ENCODE results near the gene ZNF521. TPM values are rescaled to one million over a fixed set of nuclear protein-coding genes. Genes with fewer than 3 reads are reported as not detected.

Gene ZNF521
- total and polyA plus RNA-seq, 10 of the 15 experiments (the other 5 are each of a cell fraction or from before 2014, with no cell fraction given), result 0.02 to 0.05 (median 0.04) TPM; not detected in 6

- no TSS peak for BruUV-seq (replicated peaks)
- no peak for TF ChIP-seq CREM (IDR thresholded peaks at IDR 0.05; ENCODE audit: low read depth)
- TF ChIP-seq, protein P1, sequence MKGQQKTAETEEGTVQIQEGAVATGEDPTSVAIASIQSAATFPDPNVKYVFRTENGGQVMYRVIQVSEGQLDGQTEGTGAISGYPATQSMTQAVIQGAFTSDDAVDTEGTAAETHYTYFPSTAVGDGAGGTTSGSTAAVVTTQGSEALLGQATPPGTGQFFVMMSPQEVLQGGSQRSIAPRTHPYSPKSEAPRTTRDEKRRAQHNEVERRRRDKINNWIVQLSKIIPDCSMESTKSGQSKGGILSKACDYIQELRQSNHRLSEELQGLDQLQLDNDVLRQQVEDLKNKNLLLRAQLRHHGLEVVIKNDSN (IDR thresholded peaks at IDR 0.05; ENCODE audit: borderline replicate concordance, extremely low read length, insufficient read depth, low read depth, low read length), result no peak
- no peak for TF ChIP-seq SREBF1 (IDR thresholded peaks at IDR 0.05; ENCODE audit: low read length)
- no peak for TF ChIP-seq YY1 (IDR thresholded peaks at IDR 0.05; ENCODE audit: low read depth, low read length)
- TF ChIP-seq E2F8 (IDR thresholded peaks at IDR 0.05; ENCODE audit: low read depth, partially characterized antibody), result no peak
- no peak for TF ChIP-seq HDGF (IDR thresholded peaks at IDR 0.05)
- TF ChIP-seq ZBED1 (IDR thresholded peaks at IDR 0.05; ENCODE audit: borderline replicate concordance), result no peak
- TF ChIP-seq BACH1 (IDR thresholded peaks at IDR 0.05; ENCODE audit: borderline replicate concordance), result no peak
- TF ChIP-seq, protein P2, sequence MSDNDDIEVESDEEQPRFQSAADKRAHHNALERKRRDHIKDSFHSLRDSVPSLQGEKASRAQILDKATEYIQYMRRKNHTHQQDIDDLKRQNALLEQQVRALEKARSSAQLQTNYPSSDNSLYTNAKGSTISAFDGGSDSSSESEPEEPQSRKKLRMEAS (IDR thresholded peaks at IDR 0.05; ENCODE audit: low read depth, low read length), result no peak
- no peak for TF ChIP-seq IKZF2 (IDR thresholded peaks at IDR 0.05)
- no peak for TF ChIP-seq SUZ12 (IDR thresholded peaks at IDR 0.05; ENCODE audit: unreplicated experiment)
- no peak for TF ChIP-seq PBX3 (IDR thresholded peaks at IDR 0.05; ENCODE audit: insufficient replicate concordance, low read depth, low read length)
- TF ChIP-seq MTA2 (IDR thresholded peaks at IDR 0.05; ENCODE audit: low read depth), result no peak
- no peak overlapping the region for H3K27ac ChIP-seq (ENCODE audit: control insufficient read depth, insufficient read depth)
- no peak overlapping the region for H3K4me3 ChIP-seq
- DNase-seq (ENCODE audit: low read depth, low spot score) (no peak), FAIRE-seq (no peak), ATAC-seq (no peak)
- H2AFZ ChIP-seq (ENCODE audit: control insufficient read depth, low read depth, low read length), result no peak overlapping the region
- H3K36me3 ChIP-seq (ENCODE audit: control insufficient read depth in 2 of 2, insufficient read depth in 2 of 2, low read length in 1 of 2), result no peaks in the 10 kb centered on the region
- in situ Hi-C loops (cut with MboI), result no loop called here
- no peaks in the 10 kb centered on the region for H3K4me1 ChIP-seq (ENCODE audit: control insufficient read depth, insufficient read depth, low read length)
- H3K4me2 ChIP-seq (ENCODE audit: control insufficient read depth, insufficient read depth), result no peak overlapping the region
- no peak overlapping the region for H3K9ac ChIP-seq (ENCODE audit: control insufficient read depth, insufficient read depth, low read length)
- ChIA-PET RAD21 (ENCODE audit: unreplicated experiment) (no interaction called here), SMC1A (ENCODE audit: uncharacterized antibody, unreplicated experiment) (no interaction called here), CTCF (interaction anchor here (1.4 kb wide), 1 partner anchor 13 kb away, joined by 5 read pairs; no protein-coding TSS in a partner anchor), POLR2A (no interaction called here)
- WGBS (ENCODE audit: insufficient coverage, insufficient replicate concordance, low lambda C conversion rate, missing lambda C conversion rate), result 11% methylated on average over 4 of the region's 4 CpGs
- no peaks in the 10 kb centered on the region for H4K20me1 ChIP-seq (ENCODE audit: control insufficient read depth, insufficient read depth)
- H3K9me3 ChIP-seq (replicated peaks; ENCODE audit: control insufficient read depth, insufficient read depth, low read length), result no peaks in the 10 kb centered on the region
- no peaks in the 10 kb centered on the region for H3K79me2 ChIP-seq (ENCODE audit: control insufficient read depth, insufficient read depth, low read length)
- intact Hi-C loops (cut with micrococcal nuclease; ENCODE audit: unreplicated experiment), result no loop called here
- no peaks in the 10 kb centered on the region for H3K27me3 ChIP-seq (replicated peaks in 1 of 2; ENCODE audit: control insufficient read depth in 2 of 2, insufficient read depth in 2 of 2, low read length in 1 of 2)
These were observed 277.0 kb downstream of the ZNF521 start for GRCh38 chr18:25074925-25075324.
